ENCODE measurements around the gene ADCY1.

Gene ADCY1

DNA sequence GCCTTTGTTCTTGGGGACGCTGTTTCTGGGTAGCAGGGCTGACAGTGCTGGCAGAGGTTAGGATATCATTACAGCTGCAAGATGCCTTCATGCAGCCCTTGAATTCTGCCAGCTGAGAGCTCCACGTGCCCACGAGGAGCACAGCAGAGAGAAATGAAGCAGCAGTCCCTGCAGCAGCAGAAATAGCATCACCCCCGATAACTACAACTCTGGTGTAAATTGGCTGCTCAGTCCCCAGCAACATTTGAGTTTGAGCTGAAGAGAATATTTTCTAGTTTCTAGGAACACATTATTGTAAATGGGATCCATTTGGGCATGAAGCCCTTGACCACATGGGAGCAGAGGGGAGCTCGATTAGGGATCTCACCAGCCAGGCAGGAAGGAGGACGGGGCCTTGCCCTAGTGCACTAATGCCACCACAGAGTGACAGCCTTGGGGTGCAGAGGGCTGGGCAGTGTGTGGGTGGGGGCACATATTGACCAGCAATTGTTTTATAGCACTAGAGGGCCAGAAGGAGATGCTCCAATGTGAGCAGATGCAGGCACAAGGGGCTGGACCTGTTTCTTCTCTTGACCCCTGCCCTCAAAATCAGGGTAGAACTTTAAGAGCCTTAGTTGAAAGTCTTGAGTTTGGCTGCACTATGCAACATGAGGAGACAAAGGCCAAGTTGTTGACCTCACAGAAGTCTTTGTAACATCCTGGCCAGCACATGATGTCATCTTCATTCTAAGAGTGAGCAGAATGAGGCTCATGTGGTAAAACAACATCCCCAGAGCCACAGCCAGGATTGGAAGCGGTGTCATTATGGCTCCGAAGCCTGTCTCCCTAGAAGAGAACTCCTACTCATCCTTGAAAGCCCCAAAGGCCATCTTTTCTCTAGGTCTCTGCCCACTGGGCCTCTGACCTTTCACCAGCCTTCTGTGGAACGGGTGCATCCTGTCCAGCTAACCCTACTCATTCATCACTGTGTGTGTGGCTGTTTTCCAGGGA, 52.6 kb downstream of the ADCY1 start:
- DNase-seq: no peak

DNA sequence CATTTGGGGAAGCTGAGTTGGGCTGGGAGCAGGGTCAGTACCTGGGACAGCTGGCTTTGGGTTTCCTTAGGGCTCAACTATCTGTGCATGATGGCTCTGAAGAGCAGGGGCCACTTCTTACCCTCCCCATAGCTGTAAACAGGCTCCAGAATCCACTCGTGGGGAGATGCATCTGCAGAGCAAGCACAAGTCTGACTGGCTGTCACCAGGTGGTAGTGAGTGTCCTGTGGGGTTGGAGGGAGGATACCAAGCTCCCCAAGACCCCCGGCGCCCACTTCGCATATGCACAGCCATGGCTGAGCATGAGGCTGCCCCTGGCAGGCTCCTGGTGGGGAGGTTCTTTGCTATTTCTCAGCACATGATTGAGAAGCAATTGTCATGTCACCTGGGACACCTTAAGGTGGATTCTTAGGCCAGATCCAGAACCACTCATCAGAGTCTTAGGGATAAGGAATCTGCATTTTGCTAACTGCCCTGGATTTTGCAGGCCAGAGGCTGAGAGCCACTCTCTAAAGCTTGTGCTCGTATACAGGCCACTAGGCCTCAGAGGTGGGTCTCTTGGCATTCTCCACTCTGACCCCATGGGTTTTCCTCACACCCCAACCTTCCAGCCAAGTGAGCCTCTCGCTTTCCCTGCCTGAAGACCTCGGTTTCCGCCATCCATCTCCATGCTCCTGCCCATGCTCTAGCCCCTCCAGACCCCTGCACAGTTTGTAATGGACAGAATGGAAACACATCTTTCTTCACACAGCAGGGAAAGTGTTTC, 53.7 kb downstream of the ADCY1 start:
- no peak for DNase-seq

DNA sequence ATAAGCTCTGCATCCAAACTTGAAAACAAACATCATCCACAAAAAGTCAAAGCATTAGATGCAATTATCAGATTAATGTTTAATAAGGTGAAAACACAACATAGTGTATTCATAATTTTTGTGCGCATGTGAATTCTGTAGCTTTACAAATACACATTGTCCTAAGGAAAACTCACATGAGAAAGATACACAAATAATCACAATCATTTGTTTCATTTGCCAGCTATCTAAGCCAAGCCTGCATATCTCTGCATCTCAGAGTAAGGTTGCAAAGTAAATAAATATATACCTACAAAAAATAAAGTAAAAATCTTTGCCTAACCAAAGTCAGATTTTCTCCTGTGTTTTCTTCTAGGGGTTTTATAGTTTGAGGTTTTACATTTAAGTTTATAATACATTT, 57.4 kb downstream of the ADCY1 start:
- no peak for DNase-seq

DNA sequence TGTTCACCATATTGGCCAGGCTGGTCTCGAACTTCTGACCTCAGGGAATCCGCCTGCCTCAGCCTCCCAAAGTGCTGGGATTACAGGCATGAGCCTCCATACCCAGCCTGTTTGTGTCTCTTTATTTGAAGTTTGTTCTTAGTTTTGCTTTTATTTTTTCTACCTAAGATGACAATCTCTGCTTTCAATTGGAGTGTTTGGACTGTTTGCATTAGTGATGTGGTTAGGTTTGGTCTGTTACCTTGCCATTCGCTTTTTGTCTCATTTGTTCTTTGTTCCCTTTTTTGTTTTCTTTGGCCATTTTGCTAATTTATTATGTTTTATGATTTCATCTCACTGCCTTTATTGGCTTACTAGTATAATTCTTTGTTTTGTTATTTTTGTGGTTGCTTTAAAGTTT, 62.6 kb downstream of the ADCY1 start:
- no peak for DNase-seq

DNA sequence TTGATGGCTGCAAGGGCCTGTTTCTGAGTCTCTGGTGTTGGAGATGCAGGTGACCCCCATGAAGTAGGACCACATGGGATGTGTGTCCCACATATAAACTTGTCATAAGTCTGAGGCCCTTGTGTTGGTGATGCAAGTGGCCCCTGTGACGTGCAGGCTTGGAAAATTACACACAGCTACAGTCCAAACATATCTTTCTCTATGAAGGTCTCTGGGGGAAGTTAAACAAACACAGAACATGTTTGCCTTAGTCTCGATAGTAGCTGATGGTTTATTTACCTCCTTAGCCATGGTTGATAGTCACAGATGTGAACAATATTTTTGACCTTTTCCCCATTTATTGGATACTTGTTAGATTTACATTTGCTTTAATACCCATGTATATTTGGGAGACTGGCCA, 64.7 kb downstream of the ADCY1 start:
- DNase-seq: no peak

DNA sequence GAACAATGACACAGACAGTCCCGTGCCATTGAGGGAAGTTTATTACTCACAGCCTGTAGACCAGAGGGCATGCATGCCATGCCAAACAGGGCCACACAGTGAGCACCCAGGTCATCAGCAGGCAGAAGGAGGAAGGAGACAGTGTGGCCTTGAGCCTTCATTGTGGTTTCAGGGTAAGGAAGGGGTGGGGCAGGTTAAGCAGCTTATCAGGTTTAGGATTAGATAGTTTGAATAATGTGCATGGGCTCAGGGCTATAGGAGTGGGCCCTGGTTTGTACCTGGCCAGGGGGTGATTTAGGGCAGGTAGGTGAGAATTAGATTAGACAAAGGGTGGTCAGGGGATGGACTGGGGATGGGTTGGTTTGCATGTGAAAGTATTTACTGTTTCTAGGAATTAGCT, 67.9 kb downstream of the ADCY1 start:
- no peak for DNase-seq

DNA sequence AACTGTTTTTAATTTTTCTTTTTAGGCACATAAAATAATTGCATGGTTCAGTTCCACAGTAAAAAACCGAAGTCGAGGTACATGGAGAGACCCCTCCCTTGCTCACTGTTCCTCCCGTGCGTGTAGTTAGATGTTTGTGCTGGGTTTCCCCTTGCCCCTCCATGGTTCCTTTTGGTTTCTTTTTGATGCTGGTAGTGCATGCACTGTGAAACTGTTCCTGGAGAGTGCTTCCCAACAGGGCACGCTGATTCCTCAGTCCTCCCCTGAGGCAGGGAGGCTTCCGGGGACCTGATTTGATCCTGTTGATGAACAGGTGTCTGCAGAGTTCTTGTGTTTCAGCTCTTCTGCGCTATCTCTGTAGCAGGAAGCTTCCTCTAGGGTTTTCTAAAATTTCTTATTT, 69.5 kb downstream of the ADCY1 start:
- DNase-seq: no peak

DNA sequence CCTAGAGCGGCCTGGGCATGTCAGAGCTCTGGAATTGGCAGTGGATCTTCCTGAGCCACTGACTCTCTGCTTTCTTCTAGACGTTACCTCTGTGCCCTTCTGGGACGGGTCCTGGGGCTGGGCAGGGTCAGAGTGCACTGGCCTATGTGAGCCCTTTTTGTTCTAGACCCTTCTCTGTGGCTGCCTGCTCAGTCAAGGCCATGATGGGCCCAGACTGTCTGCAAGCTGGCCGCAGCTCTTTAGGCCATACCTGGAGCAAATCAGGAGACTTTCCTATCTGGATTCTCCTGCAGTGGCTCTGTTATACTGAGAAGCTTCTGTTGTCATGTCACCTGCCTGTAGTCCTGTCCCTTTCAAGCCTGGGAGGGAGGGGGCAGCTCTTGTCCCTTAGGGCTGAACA, 70.1 kb downstream of the ADCY1 start:
- no peak for DNase-seq

DNA sequence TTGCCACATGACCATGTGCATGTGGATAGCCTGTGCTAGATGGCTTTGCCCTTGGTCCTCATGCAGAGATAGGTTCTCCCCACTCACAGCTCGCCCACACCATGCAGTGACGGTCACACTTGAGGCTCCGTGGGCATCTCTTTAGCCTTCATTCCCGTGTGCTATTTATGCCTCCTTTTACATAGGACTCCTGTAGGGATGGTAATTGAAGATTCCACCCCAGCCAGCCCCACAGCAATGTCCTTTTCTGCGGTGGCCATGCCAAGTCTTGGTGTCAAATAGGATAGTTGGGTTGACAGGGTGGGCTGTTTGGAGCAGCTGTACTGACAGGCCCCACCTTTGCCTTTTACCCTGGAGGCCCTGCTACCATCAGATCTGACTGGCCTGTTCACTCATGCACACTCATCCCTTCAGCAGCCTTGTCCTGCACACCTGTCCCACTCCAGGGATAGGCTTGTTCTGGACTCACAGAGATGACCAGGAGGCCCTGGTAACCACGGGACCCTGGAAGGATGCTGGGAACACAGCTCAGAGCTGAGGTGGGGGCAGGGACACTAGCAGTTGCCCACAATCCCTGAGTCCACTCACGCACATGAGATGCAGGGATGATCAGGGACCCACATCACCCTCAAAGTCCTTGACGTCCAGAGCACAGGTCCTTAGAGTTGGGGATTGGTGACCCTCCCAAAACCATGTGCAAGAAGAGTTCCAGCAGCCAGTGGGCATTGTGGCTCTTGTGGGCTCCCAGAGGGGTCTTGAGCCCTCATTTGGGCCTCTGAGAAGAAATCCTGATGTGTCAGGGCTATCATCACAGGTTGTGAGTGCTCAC, 71.2 kb downstream of the ADCY1 start:
- DNase-seq: no peak

DNA sequence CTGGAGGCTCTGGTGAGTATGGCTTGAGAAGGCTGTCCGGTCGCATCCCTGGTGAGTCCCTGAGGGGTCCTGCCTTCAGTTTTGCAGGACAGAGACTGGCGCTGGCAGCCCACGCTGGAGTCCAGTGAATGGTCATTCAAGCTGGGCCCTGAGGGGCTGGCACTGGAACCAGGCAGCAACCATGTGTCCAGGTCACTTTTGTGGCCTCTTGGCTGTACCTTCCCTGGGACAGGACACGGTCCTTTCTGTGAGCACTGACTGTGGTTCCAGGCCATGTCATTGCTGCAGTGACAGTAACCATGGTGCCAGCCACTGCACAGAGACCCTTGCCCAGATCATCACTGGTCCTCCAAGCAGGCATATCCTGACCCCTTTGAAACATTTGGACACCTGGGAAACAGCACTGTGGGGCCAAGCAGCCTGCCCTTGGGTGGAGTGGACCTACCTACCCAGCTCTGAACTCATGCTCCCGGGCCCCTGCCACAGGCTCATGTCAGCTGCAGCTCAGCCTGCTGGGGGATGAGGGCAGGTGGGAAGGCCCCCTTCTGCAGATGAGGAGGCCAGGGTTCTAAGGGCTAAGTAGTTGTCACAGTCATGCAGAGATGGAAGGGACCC, 72.1 kb downstream of the ADCY1 start:
- DNase-seq: no peak

DNA sequence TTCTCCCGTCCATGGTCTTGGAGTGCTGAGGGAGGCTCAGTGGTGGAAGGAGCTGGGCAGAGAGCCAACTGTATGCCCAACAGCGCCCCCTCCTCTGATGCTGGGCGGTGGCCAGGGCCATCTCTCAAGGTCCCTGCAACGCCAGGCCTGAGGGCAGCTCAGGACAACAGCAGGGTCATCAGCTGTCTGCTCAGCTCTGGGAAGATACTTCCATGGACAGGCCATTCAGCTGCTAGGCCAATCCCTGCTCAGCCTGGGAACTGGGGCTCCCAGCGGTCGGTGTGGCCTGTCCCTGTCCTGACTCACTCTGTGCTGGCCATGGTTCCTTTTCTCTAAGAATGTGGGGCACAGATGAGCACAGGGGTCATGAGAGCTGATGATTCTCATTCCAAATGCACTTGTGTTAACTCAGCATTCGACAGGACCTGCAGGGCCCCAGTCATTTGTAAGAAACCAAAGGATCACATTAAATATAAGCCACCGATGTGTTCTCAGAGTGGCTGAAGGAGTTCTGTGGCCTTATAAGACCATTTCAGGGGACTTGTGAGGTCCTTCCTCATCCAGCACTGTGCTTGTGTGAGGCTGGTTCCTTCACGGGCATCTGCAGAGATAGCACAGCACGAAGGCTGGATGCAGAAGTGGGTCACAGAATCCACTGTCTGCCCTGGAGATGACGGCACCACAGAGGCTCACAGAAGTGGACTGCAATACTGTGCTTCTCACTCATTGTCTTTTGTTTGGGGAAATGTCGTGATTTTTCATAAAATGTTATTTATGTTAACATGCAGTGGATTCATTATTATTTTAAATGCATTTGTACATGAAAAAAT, 73.0 kb downstream of the ADCY1 start:
- DNase-seq: no peak

DNA sequence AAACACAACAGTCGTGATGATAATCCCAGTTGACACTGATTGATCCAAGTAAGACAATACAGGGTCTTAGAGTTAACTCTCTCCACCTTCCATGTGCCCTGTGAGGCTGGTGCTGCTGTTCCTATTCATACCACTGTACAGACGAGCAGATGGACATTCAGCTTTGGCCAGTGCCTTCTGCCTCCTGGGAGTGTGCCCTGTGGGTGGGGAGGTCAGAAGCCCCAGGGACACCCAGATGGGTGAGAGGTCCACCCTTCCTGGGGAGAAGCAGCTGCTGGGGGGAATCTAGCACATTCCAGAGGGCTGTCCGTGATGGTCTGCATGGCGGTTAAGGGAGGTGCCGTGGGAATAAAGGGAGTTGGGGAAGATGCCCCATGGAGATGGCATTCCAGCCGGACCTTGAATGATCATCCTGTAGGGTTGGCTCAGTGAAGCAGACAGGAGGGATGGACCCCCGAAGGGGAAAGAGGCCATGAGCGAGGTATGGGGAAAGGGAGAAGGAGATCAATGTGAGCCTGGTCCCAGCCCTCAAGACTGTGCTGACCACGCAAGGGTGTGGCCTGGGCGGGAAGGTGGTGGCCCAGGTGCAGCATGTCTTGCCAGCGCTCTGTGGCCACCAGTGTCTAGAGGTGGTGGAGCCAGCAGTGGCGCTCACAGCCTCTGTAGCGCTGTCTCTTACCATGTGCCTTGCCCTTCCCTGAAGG, 74.0 kb downstream of the ADCY1 start:
- DNase-seq: no peak

DNA sequence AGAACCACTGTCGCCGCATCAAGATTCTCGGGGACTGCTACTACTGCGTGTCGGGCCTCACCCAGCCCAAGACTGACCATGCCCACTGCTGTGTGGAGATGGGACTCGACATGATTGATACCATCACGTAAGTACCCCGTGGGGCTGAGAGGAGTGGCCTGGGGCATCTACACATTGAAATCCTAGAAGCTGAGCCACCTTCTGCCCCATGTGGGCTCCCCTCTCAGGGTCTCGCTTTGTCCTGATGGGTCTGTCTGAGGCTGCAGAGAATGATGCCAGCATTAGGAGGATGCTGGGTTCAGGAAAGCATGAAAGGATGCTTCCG, 74.5 kb downstream of the ADCY1 start:
- no peak for DNase-seq

DNA sequence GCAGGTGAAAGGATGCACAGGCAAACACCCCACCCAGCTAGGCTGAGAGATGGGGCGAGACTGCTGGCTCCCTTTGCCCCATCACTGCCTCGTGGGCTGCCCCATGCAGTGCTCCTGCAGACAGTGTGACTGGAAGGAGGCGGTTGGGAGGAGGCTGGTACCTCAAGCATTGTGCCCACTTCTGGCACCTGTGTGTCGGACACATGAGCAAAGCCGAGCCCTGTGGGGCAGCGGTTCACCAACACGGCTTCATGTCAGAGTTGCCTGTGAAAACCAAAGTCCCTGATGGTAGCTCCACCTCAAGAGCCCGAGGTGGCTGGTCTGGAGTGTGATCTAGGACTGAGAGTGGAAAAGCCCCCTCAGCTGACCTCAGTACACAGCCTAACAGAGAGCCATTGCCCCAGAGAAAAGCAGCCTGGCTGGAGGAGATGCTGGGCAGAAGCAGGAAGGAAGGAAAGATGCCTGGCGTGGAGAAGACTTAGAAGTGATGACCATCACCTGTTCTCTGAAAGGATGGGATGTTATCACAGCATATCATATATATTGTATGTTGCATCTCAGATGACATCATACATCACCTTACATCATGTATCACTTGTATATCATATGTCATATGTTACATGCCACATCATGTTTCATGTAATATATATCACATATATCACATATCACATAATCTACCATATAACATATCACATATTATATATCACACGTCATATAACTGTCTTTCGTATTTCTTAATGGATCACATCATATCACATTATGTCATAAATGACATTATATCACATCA, 75.6 kb downstream of the ADCY1 start:
- no peak for DNase-seq

DNA sequence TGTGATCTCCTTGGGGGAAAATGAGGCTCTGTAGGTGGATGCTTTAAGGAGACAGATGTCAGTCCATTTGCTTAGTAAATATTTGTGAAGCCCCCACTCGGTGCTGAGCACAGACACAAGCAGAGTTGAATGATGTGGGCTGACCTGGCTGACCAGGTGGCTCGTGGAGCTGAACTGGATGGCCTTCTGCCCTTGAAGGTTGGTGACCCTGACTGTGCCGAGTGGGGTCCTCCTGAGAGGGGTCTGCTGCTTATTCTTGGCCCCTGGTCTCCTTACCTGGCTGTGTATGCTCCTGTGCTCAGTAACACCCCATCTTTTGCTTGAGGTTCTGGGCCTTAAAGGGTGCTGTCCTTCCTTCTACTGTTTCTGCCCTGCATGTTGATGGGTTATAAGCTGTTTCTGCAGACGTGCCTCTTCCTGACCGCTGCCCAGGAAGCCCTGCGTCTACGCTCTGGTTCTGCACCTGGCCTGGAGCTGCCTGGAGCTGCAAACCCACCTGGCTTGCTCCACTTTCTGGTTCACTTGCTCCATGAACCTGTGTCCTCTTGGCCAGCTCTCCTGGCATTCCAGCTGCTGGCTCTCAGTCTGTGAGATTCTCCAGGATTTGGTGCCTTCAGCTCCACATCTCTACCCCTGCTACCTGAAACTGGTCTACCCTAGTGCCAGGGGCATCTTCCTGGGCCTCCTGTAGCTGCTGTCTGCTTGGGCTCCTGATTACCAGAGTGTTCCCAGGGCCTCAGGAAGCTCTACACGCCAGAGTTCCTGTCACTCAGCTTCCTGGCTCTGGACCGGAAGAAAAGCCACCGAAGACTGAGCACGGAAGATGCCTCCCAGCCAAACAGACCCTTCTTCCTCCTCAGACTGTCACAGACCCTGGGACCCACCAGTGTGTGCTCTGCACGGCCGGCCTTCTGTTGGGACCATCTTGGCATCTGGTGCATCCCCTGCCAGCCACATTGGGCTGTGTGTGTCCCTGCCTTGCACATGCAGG, 76.5 kb downstream of the ADCY1 start:
- no peak for DNase-seq

DNA sequence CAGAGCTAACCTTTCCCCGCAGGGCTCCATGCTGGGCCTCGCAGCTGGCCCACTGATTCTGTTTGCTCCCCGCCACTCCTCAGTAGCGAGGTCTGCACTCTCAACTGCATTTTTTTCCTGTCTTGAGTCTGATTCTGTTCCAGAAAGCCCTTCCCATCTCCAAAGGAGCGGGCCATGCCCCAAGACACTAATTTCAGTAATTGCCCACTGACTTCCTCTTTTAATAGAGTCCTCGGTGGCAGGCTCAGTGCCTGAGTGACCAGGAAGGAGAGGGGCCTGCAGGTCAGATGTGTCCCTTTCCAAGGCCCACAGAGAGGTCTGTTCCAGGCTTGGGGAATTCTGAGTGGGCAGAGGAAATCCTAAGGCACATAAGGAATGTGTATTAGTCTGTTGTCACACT, 77.4 kb downstream of the ADCY1 start:
- DNase-seq: no peak

DNA sequence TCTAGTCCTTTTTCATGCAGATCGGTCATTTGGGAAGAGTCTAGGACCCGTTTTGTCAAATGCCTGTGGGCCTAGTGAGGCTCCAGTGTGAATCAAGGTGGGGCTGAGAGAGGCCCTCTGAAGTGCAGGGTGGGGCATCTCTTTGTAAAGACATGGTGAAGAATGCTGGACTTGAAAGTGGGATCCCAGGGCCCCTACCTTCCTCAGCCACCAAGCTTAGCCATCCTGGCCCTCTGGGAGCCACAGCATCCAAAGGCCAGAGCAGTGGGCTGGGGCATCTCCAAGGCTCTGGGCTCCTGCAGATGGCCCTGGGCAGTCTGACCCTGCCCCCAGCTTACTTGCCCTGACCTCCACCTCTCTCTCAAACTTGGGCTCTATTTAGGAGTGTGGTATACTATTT, 78.5 kb downstream of the ADCY1 start:
- no peak for DNase-seq

DNA sequence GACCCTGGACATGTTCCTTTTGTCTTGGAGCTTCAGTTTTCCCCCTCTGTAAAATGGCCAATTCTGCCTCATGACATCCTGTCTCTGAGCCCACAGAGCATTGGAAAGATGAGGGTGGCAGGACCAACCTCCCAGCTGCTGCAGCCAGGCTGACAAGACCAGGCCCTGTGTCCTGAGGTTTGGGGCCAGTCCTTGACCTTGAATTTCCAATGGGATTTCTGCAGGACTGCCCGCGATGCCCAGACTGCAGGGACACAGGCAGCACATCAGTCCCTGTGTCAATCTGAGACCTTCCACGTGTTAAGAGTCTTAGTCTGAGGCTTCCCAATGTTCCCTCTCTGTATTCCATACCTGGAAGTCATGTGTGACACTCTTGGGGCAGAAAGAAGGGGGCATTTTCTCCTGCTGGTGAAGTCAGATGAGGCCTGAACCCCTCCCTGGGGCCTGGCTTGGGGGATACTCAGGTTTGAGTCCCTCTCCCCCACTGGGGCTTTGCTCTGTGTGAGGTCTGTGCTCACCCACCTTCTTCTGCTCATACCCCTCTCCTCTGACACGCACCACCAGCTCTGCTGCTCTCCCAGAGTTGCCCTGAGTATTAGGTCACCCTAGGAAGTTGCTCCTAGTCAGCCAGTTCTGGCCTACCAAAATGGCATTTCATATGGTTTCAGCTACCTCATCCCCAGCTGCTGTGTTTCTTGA, 79.2 kb downstream of the ADCY1 start:
- no peak for DNase-seq

DNA sequence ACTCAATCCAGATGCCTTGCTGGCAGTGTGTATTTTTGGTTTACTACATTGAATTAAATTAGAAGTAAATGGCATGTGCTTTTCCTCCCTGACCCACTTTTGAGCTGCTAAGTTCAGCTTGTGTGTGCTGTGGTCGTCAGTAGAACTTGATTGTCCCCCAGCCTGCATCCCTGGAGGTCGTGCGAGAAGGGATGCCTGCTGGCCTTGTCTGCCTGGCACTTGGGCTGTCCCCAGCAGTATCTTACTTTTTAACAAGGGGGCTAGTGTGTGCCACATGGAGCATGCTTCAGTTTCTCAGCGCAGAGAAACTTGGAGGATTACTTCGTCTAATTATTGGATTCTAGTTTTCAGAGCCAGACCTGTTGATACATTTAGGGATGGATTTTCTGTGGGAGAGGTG, 80.2 kb downstream of the ADCY1 start:
- DNase-seq: no peak

Data from fibroblast of upper back skin (primary cell).